NCI-H2196 (cell line): ENCODE results near the gene KREMEN1.
"Not testable (repeated sequence)": the region's sequence is repeated elsewhere in the genome, so short reads cannot be mapped to it uniquely, and the experiment has no call there.

Source experiments
- DNase-seq: peaks from one replicate; lab custom pipeline; 2025; ENCODE audit not compliant: unreplicated experiment; lab: John Stamatoyannopoulos, UW

KREMEN1 gene

DNA sequence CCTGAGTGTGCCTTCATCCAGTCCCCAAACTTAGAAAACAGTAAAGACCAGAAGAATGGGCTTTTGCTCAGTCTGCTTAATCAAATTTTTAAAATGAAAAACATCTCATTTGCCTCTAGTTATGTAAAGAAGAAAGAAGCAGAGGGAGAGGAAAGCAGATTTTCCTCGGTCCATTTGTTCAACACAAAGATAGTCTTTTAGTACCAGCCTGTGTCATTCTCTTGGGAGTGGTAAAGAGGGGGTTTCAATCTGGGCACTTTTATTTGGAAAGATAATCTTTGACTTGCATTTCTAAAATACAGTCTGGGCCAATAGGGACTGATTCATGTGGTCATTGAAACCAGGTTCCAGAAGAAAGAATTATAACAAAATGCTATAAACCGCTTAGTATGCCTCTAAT lies 29.5 kb downstream of the KREMEN1 start:
- no peak for DNase-seq

- no peak for DNase-seq
Measured at GRCh38 chr22:29103121-29103520, 30.3 kb downstream of the KREMEN1 start.

- no peak for DNase-seq
Measured at GRCh38 chr22:29105468-29105867, 32.6 kb downstream of the KREMEN1 start.

DNA sequence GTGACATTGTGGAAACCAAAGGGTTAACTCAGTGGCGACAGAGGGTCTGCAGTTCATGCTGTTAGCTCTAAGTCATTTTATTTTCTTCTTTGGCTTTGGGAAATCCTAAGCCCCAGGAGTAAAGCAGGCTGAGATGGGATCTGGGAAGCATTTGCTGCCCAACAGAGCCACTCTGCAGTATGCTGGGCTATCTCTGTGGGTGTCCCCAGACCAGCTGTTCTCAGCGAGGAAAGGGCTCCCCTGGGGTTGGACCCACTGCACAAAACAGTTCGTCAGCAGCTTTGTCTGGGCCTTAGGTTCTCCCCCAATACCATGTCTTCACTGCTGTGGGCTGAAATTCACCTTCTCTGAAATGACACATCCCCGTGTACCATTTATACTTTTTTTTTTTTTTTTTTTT lies 34.0 kb downstream of the KREMEN1 start:
- DNase-seq: no peak

- DNase-seq: no peak
Measured at GRCh38 chr22:29108137-29108536, 35.3 kb downstream of the KREMEN1 start.

GRCh38 chr22:29109822-29110221 lies 37.0 kb downstream of the KREMEN1 start:
- no peak for DNase-seq

DNA sequence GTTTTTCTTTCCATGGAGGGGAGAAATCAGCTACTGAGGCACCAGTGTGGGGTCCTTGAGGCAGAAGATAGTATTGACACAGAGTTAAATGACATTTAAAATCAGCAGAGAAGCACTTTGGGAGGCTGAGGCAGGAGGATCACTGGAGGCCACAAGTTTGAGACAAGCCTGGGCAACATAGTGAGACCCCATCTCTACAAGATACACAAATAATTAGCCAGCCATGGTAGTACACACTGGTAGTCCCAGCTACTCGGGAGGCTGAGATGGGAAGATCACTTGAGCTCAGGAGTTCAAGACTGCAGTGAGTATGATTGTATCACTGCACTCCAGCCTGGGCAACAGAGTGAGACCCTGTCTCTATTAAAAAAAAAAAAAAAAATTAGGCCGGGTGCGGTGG lies 38.1 kb downstream of the KREMEN1 start:
- no peak for DNase-seq

- DNase-seq: no peak
Measured at GRCh38 chr22:29112121-29112520, 39.3 kb downstream of the KREMEN1 start.

DNA sequence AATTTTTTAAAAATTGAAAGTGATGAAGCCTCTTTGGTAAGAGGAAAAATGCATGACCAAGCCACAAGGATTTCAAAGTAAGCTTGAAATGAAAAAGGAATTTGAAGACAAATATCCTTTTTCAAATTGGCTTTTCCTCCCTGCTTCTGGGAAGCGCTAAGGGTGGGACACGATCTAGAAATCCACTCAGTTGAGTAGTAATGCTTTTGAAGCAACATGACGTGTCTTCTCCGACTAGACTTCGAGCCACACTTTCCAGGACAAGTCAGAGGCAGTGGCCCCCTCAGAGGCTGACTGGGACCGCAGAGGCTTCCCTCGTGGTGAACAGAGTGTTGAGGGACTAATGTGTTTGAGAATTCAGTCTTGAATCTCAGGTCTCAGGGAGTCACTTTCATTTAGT lies 39.8 kb downstream of the KREMEN1 start:
- DNase-seq: no peak

DNA sequence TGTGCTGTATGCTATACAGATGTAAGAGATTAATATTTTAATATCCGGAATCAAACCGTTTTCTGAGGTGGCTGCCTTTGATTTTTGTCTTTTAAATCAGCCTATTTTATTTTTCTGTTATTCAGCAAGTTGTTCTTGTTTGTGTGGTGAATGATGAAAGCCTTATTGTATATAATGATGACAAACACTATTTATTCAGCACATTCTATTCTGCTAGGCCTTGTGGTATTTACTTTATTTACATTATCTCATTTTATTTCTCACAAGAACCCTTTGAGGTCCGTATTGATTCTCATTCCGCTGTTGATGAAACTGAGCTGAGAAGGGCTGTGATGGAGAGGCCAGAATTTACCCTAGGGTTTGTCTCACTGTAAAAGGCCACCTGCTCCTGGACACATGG lies 40.5 kb downstream of the KREMEN1 start:
- DNase-seq: no peak

DNA sequence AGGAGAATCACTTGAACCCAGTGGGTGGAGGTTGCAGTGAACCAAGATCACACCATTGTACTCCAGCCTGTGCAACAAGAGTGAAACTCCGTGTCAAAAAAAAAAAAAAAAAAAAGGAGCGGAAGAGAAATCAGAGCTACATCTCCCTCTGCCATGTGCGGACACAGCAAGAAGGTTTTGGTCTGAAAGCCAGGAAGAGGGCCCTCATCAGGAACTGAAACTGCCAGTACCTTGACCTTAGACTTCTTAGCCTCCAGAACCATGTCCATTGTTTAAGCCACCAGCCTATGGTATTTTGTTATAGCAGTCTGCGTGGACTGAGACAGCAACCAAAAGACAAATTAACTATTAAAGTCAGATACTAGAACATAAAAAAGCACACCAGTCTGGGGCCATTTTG lies 41.6 kb downstream of the KREMEN1 start:
- no peak for DNase-seq

- no peak for DNase-seq
Measured at GRCh38 chr22:29115682-29116288, 43.0 kb downstream of the KREMEN1 start.

DNA sequence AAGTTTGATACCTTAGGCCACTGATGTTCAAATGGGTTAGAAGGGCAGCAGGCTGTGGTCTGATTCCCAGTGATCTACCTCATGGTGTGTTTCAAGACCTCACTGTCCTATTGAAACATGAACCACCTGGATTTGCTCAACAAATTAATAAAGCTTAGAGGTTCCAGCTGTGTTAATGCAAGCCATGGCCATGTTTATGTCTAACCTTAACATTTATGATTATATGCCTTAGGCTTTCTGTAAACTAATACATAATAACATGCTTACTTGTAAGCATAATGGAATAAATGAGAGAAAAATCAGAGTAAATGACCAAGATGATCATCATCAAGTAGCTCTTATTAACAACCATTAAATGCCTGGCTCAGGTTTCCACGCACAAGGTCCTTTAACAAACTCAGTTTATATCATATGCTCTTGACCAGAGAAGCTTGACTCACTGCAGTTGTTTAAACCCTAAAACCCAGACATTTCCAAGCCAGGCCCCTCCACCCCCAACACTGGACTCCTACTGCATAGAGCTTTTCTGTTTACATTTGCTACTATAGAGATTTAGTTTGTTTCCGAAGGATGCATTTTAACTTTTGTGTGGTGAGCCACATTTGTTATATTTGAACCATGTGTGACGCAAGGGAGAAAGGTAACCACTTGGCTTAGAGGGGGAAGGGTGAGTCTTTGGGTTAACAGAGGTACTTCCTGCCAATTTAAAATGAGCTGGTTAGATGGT lies 43.7 kb downstream of the KREMEN1 start:
- no peak for DNase-seq

DNA sequence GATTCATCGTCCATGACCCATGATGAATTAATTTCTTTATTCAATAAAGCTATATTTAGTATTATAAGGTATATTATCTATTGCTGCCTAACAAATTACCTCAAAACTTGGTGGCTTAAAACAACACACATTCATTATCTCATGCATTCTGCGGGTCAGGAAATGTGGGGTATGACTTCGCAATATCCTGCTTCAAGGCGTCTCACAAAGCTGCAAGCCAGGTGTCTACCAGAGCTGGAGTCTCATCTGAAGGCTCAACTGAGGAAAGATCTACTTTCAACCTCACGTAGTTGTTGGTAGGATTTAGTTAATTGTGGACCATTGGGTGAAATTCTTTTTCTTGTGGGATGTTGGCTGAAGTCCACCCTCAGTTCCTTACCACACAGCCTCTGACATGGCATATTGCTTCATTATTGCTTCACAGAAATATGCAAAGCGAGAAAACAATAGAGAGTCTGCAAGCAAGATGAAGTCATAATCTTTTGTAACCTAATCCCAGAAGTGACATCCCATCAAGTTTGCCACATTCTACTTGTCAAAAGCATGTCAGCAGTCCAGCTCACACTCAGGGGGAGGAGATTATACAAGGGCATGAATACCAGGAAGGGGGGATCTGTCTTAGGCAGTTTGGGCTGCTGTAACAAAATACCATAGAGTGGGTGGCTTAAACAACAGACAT lies 45.1 kb downstream of the KREMEN1 start:
- DNase-seq: no peak

DNA sequence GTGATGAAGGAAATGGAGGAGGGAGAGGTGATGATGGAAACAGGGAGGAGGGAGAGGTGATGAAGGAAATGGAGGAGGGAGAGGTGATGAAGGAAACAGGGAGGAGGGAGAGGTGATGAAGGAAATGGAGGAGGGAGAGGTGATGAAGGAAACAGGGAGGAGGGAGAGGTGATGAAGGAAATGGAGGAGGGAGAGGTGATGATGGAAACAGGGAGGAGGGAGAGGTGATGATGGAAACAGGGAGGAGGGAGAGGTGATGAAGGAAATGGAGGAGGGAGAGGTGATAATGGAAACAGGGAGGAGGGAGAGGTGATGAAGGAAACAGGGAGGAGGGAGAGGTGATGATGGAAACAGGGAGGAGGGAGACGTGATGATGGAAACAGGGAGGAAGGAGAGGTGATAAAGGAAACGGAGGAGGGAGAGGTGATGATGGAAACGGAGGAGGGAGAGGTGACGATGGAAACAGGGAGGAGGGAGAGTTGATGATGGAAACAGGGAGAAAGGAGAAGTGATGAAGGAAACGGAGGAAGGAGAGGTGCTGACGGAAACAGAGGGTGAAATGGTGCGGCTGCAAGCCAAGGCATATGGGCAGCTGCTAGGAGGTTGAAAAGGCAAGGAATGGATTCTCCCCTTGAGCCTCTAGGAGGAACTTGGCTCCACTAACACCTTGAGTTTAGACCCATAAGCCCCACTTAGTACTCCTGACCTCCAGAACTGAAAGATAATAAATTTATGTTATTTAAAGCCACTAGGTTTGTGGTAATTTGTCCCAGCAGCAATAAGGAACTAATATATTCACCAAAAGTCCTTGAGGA lies 47.5 kb downstream of the KREMEN1 start:
- DNase-seq: not testable (repeated sequence)

GRCh38 chr22:29121124-29121523 lies 48.3 kb downstream of the KREMEN1 start:
- DNase-seq: no peak

DNA sequence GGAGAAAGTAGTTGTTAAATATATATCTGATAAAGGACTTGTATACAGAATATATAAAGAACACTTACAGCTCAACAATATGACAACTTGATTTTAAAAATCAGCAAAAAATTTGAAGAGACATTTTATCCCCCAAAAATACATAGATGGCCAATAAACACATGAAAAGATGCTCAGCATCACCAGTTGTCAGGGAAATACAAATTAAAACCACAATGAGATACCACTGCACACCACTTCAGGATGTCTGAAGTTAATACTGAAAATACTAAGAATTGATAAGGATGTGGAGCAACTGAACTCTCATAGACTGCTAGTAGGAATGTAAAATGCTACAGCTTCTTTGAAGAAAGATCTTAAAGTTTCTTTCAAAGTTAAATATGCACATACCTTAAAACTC lies 49.2 kb downstream of the KREMEN1 start:
- DNase-seq: no peak

GRCh38 chr22:29124777-29125442 lies 52.1 kb downstream of the KREMEN1 start:
- no peak for DNase-seq

- no peak for DNase-seq
Measured at GRCh38 chr22:29125443-29125778, 52.6 kb downstream of the KREMEN1 start.

DNA sequence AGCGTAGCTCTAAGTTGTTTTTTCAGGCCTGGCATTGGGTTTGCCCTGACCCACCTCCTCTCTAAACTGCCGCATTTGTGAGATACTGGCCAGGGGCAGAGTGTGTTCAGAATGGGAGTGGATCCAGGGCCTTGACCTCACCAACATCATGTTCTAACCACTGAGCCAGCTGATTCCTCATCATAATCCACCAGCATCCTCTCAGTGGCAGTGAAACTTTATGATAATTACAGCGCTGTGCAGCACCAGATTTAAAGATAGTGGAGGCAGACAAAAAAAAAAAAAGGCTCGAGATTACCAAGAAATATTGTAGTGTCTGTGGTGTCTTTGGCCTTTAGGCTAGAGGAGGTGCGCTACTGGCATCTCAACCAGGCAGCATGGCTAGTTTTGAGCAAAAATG lies 53.0 kb downstream of the KREMEN1 start:
- no peak for DNase-seq
